ENCODE measurements around the gene OPRL1.
"Not testable (repeated sequence)": the region's sequence is repeated elsewhere in the genome, so short reads cannot be mapped to it uniquely, and the experiment has no call there.

OPRL1 gene

DNA sequence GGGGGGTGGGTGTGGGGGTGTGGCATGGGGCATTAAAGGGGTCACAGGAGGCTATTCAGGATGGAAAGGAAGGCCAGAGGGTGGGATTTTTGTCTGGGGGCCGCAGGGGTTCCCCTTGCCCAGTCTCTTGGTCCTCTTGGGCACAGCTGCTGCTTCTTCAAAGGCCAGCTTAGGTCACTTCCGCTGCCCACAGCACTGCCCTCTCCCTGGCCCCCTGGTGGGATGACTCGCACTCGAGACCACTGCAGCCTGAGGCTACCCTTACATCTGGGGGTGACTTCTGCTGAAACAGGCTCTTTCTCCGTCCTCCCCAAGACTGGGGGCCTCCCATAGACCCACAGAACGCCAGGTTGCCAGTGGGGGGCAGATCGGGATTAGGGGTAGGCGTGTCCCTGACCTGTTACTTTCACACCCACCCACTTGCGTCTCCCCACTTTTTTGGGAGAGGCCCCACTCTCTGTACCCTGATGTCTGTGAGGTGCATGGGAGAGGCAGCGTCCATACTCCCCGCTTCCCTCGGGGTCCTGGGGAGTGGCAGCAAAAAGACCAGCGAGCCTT, 3.0 kb downstream of the OPRL1 start:
- FAIRE-seq (peak; percentile 67), DNase-seq (ENCODE audit: insufficient read length, low spot score) (no peak)

- FAIRE-seq: peak; percentile 96
- peak; percentile 95 for DNase-seq (ENCODE audit: insufficient read length, low spot score)
Measured at GRCh38 chr20:64083378-64083803, 3.5 kb downstream of the OPRL1 start.

DNA sequence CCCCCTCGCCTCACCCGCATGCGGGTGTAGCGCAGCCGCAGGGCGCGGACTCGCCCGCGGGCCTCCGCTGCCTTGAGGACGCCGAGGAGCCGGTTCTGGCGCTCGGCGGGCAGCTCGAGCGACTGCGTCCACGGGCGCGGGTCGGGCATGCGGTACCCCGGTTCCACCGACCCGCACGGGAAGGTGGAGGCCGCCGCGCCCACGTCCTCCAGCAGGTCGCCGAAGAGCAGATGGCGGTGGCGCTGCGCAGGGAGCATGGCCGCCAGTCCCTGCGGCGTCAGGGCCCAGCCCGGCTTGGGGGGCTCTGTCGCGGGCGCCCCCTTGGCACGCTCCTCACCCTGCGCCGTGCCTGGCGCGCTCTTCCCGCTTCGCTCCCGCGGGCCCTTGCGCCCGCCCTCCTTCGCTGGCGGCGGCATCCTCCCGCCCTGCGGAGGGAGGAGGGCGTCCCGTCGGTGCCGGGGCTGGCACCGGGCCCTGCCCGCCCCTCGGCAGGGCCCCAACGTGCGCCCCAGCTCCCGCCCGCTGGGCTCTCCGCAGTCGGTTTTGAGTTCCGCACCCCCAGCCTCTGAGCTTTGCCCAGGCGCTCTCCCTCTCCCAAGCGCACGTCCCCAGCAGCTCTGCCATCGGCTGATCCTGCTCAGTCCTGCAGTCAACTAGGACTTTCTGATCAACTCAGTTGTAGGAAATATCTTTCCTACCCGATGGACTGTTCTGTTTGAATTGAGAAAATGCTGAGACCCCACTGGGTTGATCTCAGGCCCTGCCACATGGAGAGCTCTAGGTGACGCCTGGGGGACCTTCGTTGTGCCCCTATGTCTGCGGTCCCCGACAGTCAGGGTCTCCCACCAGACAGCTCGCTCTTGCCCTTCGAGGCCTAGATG, 4.2 kb downstream of the OPRL1 start, which contains the start of gene LKAAEAR1:
Gene LKAAEAR1 (minus strand): TSS at position 595 of the 881 bp plus-strand sequence. CDS start 179 bp downstream, at position 416.
- DNase-seq (ENCODE audit: insufficient read length, low spot score) (no peak), FAIRE-seq (no peak)

- DNase-seq (ENCODE audit: insufficient read length, low spot score): no peak
Measured at GRCh38 chr20:64084685-64085152, 4.8 kb downstream of the OPRL1 start.

DNA sequence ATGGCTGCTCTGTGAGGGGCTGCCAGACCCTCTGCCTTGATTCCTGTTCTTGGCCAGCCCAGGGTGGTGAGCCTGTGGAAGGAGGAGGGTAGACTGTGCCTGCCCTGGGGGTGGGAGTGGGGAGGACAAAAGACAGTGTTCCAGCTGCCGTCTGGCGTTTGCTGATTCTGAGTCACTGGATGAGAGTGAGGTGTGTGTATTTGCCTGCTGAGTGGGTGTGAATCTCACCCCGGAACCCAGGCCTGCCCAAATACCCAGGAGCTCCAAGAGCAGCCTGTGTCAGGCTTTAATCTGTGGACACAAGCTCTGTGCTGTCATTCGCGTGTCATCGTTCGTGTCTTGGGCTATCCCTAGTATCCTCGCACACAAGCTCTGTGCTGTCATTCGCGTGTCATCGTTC, 6.9 kb downstream of the OPRL1 start:
- no peak for DNase-seq (ENCODE audit: insufficient read length, low spot score)
- no peak for FAIRE-seq

More at GRCh38 chr20:64084685-64085152, 4.8 kb downstream of the OPRL1 start:
- FAIRE-seq: no peak

- DNase-seq (ENCODE audit: insufficient read length, low spot score); FAIRE-seq: not testable (repeated sequence)
Measured at GRCh38 chr20:64087226-64087825, 7.4 kb downstream of the OPRL1 start.

DNA sequence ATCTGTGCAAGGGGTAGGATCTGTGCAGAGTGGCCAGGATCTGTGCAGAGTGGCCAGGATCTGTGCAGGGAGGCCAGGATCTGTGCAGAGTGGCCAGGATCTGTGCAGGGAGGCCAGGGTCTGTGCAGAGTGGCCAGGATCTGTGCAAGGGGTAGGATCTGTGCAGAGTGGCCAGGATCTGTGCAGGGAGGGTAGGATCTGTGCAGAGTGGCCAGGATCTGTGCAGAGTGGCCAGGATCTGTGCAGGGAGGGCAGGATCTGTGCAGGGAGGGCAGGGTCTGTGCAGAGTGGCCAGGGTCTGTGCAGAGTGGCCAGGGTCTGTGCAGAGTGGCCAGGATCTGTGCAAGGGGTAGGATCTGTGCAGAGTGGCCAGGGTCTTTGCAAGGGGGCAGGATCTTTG, 8.7 kb downstream of the OPRL1 start:
- DNase-seq (ENCODE audit: insufficient read length, low spot score): not testable (repeated sequence)
- FAIRE-seq: peak; percentile 100

GRCh38 chr20:64090165-64090564, 10.3 kb downstream of the OPRL1 start:
- no peak for DNase-seq (ENCODE audit: insufficient read length, low spot score)
- peak; percentile 60 for FAIRE-seq

- DNase-seq (ENCODE audit: insufficient read length, low spot score) (no peak), FAIRE-seq (no peak)
Measured at GRCh38 chr20:64091340-64091739, 11.5 kb downstream of the OPRL1 start.

DNA sequence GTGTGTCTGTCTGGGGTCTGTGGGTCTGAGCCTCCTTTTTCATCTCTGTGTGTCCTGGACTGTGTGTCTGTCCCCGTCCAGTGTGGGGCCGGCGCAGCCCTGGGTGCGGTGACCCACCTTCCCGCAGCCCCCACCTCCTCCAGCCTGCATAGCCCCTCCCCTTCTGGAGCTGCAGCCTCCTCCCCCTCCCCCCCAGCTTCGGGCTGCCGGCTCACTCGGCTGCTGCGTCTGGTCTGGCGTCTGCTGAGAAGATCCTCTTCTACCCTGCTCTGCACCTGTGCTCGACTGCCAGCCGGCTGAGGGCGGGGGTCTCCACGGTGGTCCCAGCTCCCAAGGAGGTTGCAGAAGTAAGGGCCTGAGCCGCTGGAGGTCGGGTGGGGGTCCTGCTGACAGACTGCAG, 11.9 kb downstream of the OPRL1 start:
- DNase-seq (ENCODE audit: insufficient read length, low spot score): no peak
- FAIRE-seq: no peak

DNA sequence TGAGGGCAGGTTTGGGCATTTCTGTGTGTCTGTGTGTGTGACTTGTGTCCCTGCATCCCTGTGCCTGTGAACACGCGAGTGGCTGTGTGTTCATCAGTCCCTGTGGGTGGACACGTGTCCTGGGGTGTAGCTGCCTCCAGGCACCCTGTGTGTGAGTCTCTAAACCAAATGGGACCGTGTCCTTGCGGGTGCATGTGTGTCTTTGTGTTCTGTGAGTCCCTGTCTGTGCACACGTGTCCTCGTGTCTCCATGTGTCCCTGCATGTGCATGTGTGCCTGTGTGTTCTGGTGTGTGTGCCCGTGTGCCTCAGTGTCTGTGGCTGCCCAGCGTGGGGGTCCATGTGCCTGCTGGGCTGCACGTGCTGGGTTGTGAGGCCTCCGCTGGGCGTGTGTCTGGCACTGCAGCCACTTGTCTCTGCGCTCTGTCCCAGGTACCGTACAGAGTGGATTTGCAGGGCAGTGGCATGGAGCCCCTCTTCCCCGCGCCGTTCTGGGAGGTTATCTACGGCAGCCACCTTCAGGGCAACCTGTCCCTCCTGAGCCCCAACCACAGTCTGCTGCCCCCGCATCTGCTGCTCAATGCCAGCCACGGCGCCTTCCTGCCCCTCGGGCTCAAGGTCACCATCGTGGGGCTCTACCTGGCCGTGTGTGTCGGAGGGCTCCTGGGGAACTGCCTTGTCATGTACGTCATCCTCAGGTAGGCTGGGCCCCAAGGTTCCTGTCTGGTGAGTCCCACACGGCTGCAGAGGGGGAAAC, 12.6 kb downstream of the OPRL1 start:
- FAIRE-seq: peak; percentile 91
- DNase-seq (ENCODE audit: insufficient read length, low spot score): no peak

DNA sequence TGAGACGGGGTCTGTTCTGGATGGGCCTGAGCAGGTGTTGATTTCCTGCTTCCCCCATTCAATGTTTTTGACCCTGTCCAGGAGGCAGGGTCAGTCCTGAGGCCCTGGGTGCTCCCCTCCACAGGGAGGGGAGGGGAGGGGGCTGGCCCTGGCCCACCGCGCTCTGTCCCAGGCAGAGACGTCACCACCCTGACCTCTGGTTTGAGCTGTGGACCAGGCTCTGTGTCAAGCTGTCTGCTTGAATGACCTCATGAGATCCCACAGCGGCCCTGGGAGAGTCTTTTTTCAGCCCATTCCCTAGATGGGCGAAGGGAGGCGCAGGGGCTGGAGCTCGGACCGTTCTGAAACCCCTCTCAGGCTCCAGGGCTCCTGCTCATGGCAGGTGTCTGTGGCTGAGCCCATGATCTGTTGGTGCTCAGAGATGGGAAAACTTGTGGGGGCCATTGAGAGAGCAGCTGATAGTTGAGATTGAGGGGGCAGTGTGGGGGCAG, 13.2 kb downstream of the OPRL1 start:
- FAIRE-seq: no peak
- DNase-seq (ENCODE audit: insufficient read length, low spot score): no peak

GRCh38 chr20:64095455-64095854, 15.6 kb downstream of the OPRL1 start:
- DNase-seq (ENCODE audit: insufficient read length, low spot score) (no peak), FAIRE-seq (no peak)

GRCh38 chr20:64095927-64096326, 16.0 kb downstream of the OPRL1 start:
- no peak for DNase-seq (ENCODE audit: insufficient read length, low spot score)
- peak; percentile 86 for FAIRE-seq

DNA sequence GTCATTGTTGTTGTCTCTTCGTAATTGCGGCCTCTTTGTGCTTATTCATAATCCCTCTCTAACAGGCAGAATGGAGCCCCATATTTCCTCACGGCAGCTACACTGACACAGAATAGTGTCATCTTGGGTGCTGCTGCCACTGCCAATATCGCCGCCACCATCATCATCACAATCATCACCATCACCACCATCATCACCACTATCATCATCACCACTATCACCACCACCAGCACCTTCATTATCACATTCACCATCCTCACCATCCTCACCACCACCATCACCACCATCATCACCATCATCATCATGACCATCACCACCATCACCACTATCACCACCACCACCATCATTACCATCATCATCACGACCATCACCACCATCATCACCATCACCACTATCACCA, 16.7 kb downstream of the OPRL1 start:
- FAIRE-seq (no peak), DNase-seq (ENCODE audit: insufficient read length, low spot score) (no peak)

- FAIRE-seq: no peak
- DNase-seq (ENCODE audit: insufficient read length, low spot score): no peak
Measured at GRCh38 chr20:64098471-64099013, 18.7 kb downstream of the OPRL1 start.

GRCh38 chr20:64099086-64099786, 19.4 kb downstream of the OPRL1 start:
- FAIRE-seq: no peak
- DNase-seq (ENCODE audit: insufficient read length, low spot score): no peak

DNA sequence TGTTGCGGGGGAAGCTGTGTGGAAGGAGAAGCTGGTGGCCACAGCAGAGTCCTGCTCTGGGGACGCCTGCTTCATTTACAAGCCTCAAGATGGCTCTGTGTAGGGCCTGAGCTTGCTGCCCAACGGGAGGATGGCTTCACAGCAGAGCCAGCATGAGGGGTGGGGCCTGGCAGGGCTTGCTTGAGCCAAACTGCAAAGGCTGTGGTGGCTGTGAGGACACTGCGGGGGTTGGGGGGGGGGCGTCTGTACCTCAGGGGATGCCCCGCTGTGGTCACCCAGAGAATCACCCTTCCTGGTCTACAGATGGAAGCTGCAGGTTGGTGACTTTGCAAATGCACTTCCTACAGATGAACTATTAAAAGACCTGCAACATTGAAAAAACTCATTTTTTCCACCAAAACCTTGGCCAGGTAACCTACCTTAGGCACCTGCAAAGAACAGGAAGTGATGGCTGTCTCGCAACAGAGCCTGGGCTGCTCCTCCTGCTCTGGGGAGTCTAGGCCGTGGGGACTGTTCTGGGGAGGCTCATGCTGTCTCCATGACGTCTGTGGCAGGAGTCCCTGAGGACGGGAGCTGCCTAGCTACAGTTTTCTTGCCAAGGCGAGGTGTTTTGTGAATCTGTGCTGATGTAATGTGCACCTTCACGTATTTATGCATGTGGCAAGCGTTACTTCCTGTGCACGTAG, 20.1 kb downstream of the OPRL1 start:
- DNase-seq (ENCODE audit: insufficient read length, low spot score) (no peak), FAIRE-seq (peak; percentile 66)

DNA sequence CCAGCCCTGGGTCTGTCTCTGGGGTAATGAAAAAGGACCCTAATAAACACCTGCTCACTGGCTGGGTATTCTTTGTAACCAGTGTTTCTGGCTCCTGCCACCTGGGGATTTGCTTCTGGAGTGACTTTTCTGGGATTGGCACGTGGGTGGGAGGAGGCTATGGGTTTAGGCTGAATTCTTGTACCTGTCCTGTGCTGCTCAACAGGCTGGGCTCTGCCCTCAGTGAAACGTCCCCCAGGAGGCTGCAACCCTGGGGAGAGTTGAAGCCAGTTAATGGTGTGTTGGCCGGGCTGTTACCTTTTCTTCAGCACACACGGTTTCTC, 20.6 kb downstream of the OPRL1 start:
- DNase-seq (ENCODE audit: insufficient read length, low spot score): no peak
- FAIRE-seq: peak; percentile 36

All from HTR-8/SVneo (cell line).